ENCODE measurements around the gene BCOR.

BCOR gene

GRCh38 chrX:40083120-40083978 lies 14.4 kb downstream of the BCOR start:
- no peak for DNase-seq

GRCh38 chrX:40082447-40083119 lies 15.2 kb downstream of the BCOR start:
- no peak for DNase-seq

- DNase-seq, result no peak
Measured at GRCh38 chrX:40081679-40082068, 16.1 kb downstream of the BCOR start.

GRCh38 chrX:40080894-40081678 lies 16.7 kb downstream of the BCOR start:
- DNase-seq, result no peak

- DNase-seq, result no peak
Measured at GRCh38 chrX:40079572-40079971, 18.2 kb downstream of the BCOR start.

GRCh38 chrX:40078489-40079227 lies 19.1 kb downstream of the BCOR start:
- no peak for DNase-seq

GRCh38 chrX:40077906-40078305 lies 19.9 kb downstream of the BCOR start:
- DNase-seq, result no peak

- DNase-seq, result no peak
Measured at GRCh38 chrX:40076750-40077575, 20.8 kb downstream of the BCOR start.

GRCh38 chrX:40074959-40075332 lies 22.8 kb downstream of the BCOR start:
- DNase-seq, result no peak

GRCh38 chrX:40074080-40074958 lies 23.4 kb downstream of the BCOR start:
- DNase-seq, result no peak

GRCh38 chrX:40073439-40074054 lies 24.2 kb downstream of the BCOR start:
- no peak for DNase-seq

GRCh38 chrX:40072246-40072645 lies 25.5 kb downstream of the BCOR start:
- no peak for DNase-seq

- DNase-seq, result peak; percentile 37
Measured at GRCh38 chrX:40068048-40068447, 29.7 kb downstream of the BCOR start.

GRCh38 chrX:40066700-40067099 lies 31.1 kb downstream of the BCOR start:
- no peak for DNase-seq

GRCh38 chrX:40065296-40066046 lies 32.3 kb downstream of the BCOR start:
- DNase-seq, result no peak

- DNase-seq, result peak; percentile 43
Measured at GRCh38 chrX:40064055-40064597, 33.6 kb downstream of the BCOR start.

GRCh38 chrX:40063555-40063954 lies 34.2 kb downstream of the BCOR start:
- DNase-seq, result peak; percentile 60

- DNase-seq, result no peak
Measured at GRCh38 chrX:40062525-40063155, 35.1 kb downstream of the BCOR start.

Data from DMS153 (cell line).